Measurements from ENCODE around the gene ZNF283.
"Not testable (repeated sequence)": the region's sequence is repeated elsewhere in the genome, so short reads cannot be mapped to it uniquely, and the experiment has no call there.

The ZNF283 gene

DNA sequence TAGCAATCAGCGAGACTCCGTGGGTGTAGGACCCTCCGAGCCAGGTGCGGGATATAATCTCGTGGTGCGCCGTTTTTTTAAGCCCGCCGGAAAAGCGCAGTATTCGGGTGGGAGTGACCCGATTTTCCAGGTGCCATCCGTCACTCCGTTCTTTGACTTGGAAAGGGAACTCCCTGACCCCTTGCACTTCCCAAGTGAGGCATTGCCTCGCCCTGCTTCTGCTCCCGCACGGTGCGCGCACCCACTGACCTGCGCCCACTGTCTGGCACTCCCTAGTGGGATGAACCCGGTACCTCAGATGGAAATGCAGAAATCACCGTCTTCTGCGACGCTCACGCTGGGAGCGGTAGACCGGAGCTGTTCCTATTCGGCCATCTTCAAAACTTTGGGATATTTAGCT lies 39.8 kb downstream of the ZNF283 start:
- DNase-seq = not testable (repeated sequence)

DNA sequence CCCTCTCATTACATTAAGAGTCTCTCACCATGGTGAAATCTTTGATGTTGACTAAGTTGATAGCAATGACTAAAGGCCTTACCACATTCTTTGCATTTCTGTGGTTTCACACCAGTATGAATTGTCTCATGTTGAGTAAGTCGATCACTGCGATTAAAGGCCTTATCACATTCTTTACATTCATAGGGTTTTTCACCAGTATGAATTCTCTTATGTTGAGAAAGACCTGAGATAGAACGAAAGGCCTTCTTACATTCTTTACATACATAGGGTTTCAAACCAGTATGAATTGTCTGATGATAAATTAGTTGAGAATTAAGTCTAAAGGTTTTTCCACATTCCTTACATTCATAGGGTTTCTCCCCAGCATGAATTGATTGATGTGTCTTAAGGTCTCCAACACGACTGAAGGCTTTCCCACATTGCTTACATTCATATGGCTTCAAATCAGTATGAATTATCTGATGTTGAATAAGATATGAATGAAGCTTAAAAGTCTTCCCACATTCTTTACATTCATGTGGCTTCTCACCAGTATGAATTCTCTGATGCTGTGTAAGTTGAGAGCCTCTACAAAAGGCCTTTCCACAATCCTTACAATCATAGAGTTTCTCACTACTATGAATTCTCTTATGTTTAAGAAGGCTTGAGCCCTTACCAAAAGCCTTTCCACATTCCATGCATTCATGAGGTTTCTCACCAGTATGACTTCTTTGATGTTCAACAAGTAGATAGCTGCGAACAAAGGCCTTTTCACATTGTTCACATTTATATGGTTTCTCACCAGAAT lies 45.6 kb downstream of the ZNF283 start:
- no peak for DNase-seq

DNA sequence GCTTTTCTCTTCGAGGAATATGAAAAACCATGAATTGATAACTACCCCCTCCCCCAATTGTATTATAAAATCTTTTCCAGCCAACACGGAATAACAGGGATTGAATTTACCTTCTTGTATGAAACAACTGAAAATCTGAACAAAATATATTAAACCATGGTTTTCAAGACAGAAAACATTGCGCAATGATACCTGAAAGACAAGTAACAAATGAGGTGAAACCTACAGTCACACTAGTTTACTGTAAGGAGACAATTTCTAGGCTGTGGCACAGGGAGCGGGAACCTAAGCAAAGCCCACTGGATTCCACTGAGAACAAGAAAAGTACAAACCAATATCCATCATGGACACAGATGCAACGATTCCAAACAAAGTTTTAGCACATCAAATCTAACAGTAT lies 53.4 kb downstream of the ZNF283 start:
- no peak for DNase-seq

DNA sequence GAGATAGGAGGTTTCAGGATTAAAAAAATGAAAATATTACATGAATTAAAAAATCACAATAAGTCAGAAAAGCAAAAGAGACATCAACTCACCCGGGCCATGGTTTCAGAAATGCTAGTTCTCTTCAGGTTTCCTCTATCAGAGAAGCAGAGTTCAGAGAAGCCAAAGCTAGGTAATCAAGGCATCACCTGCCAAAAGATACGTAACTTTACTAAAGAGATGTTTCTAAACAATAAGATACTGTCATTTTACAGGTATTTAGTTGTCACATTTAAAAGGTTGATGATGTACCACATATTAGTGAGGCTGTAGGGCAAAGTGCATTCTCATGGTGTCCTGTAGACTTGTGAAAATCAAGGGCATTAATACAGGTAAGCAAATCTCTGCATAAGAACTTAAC lies 56.7 kb downstream of the ZNF283 start, which contains the start of gene ZNF404:
Gene ZNF404 (minus strand): TSS at position 101 of the 400 bp plus-strand sequence.
- no peak for DNase-seq

DNA sequence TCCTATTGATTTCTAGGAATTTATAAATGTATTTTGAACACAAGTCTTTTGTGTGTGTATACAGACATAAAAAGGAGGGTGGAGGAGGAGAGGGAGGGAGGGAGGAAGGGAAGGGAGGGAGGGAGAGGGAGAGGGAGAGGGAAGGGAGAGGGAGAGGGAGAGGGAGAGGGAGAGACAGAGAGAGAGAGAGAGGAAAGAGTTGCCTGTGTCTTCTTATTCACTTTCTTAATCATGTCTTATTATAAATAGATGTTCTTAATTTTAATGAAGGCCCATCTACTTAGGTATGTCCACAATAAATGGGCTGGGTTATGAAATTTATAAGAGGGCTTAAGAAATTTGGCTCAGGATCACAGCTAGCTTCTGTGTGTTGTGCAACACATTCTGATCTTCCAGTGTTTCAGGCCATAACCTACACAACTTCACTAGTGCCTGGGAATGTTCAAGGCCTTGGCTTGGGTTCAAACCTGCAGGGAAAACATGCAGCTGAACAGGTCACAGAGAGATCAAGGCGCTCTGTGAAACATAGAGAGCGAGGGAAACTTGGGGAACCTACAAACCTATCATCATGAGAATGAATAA lies 68.7 kb downstream of the ZNF283 start:
- DNase-seq = no peak
